Activated CD4-positive, alpha-beta T cell treated with anti-CD3 and anti-CD28 coated beads for 1 hour (primary cell): ENCODE measurements around the gene DPEP2.
"Not testable (repeated sequence)": the region's sequence is repeated elsewhere in the genome, so short reads cannot be mapped to it uniquely, and the experiment has no call there.

ENCODE experiments used
- DNase-seq: peaks from one replicate; pipeline ENCODE4 v3.0.0-alpha.2; 2020

The DPEP2 gene

GRCh38 chr16:67972285-67972684 lies 27.0 kb downstream of the DPEP2 start:
- DNase-seq = not testable (repeated sequence)

- DNase-seq = no peak
Measured at GRCh38 chr16:67971111-67971510, 28.2 kb downstream of the DPEP2 start.

- DNase-seq = no peak
Measured at GRCh38 chr16:67969254-67970039, 29.8 kb downstream of the DPEP2 start.

- peak; percentile 73 for DNase-seq
Measured at GRCh38 chr16:67968400-67969253, 30.7 kb downstream of the DPEP2 start, which contains the start of gene SLC12A4. Gene SLC12A4, minus strand, starts transcription at chr16:67968637. Its CDS starts 84 bp downstream, at chr16:67968553.

GRCh38 chr16:67967958-67968399 lies 31.3 kb downstream of the DPEP2 start:
- DNase-seq = no peak

GRCh38 chr16:67967183-67967957 lies 31.9 kb downstream of the DPEP2 start:
- DNase-seq = no peak

GRCh38 chr16:67966549-67967182 lies 32.6 kb downstream of the DPEP2 start:
- no peak for DNase-seq

GRCh38 chr16:67965668-67966548 lies 33.4 kb downstream of the DPEP2 start:
- DNase-seq = no peak

GRCh38 chr16:67964477-67965131 lies 34.7 kb downstream of the DPEP2 start:
- DNase-seq = no peak

- no peak for DNase-seq
Measured at GRCh38 chr16:67963662-67964321, 35.5 kb downstream of the DPEP2 start.

GRCh38 chr16:67963292-67963661 lies 36.0 kb downstream of the DPEP2 start:
- DNase-seq = no peak

GRCh38 chr16:67962135-67962534 lies 37.1 kb downstream of the DPEP2 start:
- DNase-seq = no peak

- DNase-seq = no peak
Measured at GRCh38 chr16:67961551-67961957, 37.7 kb downstream of the DPEP2 start.

- DNase-seq = no peak
Measured at GRCh38 chr16:67959536-67960329, 39.6 kb downstream of the DPEP2 start.

- no peak for DNase-seq
Measured at GRCh38 chr16:67957622-67958021, 41.7 kb downstream of the DPEP2 start.

- no peak for DNase-seq
Measured at GRCh38 chr16:67954421-67955196, 44.7 kb downstream of the DPEP2 start.

- no peak for DNase-seq
Measured at GRCh38 chr16:67953641-67954375, 45.5 kb downstream of the DPEP2 start.

- DNase-seq = no peak
Measured at GRCh38 chr16:67951485-67951884, 47.8 kb downstream of the DPEP2 start.
